IPS-NIHi11 (cell line): ENCODE data around the gene SOWAHA.
A peak's percentile ranks its signal among the peaks of the same experiment; 100 is the strongest.

Source experiments
- DNase-seq: peaks from one replicate; pipeline ENCODE4 v3.0.0; 2012; ENCODE audit warnings: mixed read lengths, low spot score

The SOWAHA gene

DNA sequence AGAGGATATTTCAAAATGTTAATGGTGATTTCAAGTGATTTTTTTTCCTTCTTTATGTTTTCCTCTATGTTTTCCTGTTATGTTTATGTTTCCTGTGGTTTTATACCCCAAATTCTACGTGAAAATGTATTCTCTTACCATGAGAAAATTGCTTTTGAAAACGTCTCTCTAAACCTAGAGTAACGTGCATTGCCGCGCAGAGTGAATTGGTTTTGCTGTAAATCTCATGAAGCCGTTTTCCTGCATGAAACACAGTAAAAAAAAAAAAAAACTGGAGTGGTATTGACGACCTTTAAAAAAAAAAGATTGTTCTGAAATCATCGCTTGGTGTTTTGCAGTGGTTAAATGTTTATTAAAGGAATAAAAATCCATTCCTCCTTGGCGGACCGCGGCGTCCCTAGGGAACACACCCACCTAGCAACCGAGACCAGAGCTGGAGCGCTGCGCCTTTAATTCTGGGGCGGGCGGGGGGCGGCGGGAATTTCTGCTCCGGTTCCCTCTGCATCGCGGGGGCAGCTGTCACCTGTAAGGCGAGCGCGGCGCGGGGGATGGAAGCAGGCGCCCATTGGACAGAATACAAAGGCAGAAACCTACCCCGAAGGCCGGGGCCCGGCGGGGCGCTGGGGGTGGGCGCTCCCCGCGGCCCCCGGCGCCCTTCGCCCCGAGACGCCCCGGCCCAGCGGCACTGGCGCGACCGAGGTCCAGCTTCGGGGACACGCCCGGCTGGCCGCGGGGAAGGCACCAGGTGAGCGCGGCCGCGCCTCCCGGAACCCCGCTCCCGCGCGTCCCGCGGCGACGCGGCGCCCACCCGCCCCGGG lies at the start of gene SOWAHA:
Gene SOWAHA (plus strand): TSS at position 522 of the 818 bp plus-strand sequence. CDS start 320 bp downstream, outside the sequence.
- DNase-seq = peak; percentile 75

DNA sequence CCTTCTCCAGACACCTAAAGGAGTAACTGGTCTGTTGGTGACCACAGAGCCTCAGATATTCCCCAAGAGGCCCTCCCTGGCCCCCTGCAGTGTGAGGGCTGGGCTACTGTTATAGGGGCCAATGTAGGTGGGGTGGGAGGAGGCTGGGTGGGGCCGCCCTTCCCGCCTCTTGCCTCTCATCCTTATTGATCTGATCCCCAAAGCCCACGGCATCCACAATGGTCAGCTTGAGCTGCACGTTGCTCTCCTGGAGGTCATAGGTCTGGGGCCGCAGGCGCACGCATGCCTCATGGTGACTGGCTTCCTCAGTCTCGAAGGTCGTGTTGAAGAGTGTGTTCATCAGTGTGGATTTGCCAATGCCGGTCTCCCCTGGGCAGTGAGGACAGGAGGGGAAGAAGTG lies 49.1 kb upstream of the SOWAHA start:
- DNase-seq = no peak

DNA sequence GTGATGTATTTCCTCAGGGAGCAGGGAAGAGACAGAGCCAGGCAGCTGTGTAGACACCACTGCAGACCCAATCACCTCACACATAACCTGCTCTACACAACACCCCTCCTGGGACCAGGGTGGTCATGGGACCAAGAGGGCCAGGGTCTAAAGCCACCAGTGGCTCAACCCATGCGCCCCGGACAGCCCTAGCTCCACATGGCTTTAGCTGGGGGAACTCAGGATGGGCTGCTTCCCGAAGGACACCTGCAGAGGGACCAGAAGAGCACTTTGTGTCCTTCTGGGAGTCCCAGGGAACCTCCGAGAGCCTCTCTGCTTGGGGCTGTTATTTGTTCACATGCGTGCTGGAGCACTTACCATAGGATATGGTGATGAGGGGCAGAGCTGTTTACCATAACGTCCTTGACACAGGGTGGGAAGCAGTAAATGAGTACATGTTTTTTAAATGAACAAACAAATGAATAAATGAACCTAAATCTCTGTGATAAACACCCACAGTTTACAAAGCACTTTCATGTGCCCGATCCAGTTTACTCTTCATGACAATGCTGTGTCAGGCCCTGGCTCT lies 48.3 kb upstream of the SOWAHA start:
- no peak for DNase-seq

DNA sequence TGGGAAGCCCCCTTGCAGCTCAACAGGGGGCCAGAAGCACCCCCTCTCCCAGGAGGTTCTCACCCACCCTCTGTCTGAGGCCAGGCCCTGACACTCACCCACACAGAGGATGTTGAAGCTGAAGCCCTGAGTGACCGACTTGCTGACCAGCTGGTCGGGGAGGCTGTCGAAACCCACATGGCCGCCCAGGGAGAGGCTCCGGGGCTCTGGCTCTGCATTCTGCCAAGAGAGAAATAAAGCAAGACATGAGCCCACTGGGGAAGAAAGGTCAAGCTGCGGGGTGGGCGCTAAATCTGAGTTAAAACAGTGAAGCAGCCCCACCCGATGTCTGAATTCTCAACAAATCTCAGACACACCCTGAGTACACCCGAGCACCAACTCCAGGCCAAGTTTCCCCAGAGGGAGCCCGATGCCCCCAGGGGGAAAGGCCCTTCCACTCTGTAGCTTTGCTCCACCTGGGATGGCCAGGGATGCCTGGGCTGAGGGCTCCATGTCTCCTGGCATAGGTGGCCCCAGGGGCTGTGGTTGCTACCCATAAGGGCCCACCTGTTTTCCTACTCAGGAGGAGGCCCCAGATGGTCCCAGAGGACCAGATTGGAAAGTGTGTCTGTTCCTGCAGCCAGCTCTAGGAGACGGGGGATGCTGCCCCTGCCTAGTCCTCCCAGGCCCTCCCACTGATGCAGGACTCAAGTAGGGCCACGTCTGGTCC lies 47.6 kb upstream of the SOWAHA start:
- no peak for DNase-seq

DNA sequence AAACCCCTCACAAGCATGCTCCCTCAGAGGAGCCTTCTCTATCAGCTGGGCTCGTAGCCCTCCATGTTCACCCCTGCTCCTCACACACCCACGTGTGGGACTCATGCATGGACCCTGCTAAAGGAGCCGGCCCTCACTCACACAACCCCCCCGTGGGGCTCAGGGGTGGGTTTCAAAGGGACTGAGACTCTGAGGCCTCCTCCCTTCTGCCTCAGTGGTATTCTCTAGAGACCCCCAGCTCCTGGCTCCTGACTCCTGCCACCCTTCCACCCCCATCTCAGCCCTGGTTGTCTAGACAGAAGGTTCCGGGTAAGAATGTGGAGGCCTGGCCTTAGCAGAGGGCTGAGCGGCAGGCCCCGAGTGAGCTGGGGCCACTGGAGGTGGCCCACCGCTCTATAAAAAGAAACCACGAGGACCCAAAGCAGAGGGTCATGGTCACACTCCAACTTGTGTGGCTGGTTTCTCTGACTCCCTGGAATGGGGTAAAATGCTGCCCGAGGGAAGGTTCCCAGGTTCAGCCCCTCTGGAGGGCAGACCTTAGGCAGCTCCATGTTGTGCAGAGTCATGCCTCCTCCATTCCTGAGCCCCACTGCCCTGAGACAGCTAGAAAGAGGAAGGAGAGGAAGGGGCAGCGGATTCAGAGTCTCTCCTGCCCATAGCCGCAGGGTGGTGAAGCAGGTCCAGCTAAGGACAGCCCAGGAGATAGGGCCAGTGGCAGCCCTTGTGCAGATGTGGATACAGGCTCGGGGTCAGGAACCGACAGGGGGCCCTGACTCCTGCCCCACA lies 46.9 kb upstream of the SOWAHA start:
- no peak for DNase-seq

DNA sequence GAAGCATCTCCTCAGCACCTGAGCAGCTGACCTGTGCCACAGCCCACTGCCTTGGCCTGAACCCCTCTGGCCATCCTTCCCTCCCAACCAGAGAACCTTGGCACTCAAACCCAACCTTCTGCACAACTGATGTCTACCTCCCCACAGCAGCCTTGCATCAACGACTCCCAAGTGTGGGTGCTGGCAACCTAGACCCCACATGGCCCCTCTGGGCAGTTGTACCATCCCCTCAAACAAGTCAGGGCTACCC lies 46.4 kb upstream of the SOWAHA start:
- no peak for DNase-seq

DNA sequence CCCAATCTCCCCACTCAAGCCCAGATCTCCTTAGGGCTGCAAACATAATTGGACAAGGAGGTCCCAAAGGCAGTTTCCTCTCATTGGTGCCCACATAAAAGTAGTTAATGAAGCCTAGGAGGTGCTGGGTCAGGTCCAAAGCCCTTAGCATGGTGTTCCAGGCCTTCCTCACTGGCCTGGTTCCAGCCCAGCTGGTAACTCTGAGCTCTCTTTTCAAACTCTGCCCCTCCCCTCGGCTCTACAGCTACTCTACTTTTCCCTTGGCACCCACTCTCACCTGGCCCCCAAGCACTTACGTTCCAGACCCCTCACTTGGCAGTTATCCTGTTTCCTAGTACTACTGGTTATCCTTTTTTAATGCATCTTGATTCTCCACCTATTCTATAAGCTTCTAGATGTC lies 46.0 kb upstream of the SOWAHA start:
- DNase-seq = no peak

DNA sequence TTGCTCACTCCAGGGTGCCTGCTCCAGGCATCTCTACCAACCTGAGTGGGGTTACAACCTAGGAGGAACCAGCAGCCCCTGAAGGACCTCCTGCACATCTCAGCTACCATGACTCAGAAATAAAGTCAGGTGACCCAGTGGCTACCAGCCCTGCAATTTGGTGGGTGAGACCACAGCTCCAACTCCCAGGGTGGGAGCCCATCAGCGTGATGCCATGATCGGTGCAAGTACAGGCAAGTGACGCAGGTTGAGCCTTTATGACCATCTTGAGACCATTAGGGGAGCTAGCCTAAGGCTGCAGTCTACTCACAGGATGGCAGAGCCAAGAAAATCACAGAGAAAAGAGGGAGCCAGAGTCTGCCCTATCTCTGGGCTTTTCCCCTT lies 44.6 kb upstream of the SOWAHA start:
- DNase-seq = no peak

DNA sequence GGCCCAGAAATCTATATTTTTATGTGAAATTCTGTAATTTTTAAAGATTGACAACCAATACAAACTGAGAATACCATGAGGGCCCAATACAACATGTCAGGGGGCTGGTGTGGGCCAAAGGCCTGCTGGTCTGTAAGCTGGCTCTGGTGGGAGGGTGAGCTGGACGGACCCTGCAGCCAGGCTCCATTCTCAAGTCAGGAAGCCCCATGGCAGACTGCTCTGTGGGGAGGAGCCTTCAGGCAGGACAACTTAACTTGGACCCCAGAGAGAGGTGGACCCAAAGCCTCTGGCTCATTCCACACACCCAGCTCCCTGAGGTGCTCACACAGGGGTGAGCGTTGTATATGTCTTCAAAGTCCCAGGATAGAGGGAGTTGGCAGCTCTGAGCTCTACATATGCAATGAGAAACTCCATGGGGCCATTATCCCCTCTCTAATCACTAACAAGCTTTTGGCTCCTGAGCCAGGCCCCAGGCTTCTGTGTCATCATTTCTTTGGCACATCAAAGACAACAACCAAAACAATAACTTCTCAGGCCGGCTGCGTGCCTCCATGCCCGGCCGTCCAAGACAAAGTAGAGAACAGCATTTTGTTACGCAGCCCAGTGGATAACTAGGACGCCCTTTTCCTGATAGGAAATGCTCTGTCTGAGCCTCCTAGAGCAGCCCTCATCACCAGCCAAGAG lies 42.5 kb upstream of the SOWAHA start:
- DNase-seq = no peak

DNA sequence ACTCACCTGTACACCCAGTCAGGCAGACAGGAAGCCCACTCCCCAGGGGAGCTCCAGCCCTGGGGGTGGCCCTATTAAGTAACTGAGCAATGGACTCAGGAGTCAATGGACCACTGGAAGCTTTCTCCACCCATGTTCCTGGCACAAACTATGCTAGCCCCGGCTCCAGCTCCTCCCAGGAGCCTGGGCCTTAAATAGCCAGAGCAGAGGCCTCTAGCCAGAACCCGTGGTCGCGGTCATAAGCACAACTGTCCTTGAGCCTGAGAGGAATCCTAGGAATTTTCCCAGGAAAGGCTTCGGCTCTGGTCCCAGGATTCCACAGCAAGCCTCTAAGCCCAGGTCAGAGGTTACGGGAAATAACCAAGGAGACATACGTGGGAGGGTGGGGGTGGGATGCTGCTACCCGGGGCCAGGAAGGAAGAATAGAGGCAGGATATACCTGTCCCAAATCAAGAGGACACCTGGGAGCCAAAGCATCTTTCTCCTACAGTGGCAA lies 41.6 kb upstream of the SOWAHA start:
- peak; percentile 60 for DNase-seq

DNA sequence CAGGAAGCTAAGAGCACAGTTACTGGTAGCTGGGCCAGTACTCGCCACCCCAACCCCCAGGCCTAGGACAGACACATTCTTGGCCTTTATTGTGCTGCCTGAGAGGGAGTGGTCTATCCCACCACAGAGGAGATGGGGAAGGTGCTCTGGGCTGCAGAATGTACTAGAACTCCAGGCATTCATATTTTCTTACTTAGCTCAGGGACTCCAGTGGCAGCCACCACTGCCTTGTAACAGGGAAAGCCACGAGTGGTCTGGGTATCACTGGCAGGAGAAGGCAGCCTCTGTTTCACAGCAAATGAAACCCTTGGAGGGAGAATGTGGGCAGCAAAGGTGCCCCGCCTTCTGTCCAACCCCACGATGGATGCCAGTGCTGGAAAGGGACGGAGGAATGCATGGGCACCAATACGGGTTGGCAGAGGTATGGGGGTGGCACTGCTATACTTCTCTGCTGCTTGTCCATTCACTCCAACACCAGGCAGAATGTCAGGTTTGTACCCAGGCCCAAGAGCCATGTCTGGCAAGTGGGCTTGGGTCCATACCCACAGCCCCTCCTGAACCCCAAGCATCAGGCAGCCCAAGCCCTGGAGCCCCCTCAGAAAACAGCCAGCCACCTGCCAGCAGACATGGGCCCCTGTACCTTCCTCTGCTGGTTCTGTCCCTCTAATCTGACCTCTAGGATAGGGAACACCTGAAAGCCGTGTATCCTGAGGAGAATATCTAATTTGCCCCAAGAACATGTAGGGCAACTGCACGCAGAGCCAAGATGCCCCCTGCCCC lies 40.6 kb upstream of the SOWAHA start:
- no peak for DNase-seq

DNA sequence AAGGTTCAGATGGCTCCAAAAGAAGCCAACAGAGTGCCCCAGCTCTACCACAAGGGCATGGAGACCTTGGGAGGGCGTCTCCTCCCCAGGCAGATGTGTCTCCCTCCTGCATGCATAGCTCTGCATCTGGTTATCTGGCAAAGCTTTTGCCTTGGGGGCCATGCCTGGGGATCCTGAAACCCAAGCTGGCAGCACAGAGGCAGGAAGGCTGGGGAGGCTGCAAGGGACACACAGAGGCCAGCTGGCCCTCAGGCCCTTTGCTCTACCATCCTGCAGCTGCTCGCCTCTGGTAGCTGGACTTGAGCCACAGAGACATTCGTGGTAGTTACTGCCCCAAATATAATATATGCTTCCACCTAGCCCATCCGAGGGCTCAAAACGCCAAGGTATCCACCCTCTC lies 40.0 kb upstream of the SOWAHA start:
- no peak for DNase-seq

DNA sequence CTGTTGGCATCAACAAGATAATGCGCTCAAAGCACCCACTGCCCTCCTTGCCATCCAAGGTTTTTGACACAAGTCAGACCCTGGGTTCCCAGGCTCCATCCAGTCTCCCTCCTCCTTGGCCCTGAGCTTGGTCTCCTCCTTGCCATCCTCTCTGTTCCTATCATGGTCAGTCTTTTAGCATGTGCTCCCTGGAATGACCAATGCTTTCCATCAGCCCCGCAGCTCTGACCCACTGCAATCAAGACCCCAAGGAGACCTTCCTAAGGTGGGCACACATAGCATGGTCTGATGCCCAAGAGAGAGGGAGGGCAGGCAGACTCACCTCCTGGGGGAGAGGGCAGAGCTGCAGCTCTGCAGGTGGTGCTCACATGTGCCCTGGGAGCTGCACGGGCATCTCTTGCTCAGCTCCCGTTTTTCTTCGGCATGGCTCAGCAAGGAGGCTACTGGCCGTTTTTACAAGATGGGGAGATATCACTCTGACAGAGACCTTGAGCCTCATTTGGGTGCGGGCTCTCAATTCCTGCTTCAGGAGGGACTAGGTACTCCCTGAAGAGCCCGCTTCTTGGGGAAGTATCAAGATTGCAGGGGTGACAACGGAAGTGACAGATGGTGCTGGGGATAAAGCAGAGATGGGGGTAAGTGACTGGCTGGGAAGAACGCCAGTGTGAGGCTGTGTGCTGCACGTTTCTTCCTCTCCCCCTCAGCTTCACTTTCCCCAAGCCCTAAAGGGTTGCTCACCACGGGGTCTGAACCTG lies 39.3 kb upstream of the SOWAHA start:
- DNase-seq = no peak

DNA sequence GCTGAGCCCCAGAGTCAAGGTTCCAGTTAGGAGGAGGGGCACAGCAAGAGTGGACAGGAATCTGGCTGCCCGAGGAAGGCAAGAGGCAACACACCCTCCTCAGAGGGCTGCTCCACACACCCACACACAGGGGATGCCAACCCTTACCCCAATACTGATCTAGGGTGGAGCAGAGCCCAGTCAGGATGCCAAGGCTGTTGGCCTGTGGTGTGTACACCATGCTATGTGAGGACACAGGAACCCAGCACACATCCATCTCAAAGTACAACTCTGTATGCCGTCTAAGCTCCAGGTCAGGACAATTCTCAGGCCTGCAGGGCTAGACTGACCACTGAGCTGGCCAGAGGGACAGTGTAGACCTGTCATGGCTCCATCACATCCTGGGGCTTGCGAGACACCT lies 38.7 kb upstream of the SOWAHA start:
- DNase-seq = no peak

DNA sequence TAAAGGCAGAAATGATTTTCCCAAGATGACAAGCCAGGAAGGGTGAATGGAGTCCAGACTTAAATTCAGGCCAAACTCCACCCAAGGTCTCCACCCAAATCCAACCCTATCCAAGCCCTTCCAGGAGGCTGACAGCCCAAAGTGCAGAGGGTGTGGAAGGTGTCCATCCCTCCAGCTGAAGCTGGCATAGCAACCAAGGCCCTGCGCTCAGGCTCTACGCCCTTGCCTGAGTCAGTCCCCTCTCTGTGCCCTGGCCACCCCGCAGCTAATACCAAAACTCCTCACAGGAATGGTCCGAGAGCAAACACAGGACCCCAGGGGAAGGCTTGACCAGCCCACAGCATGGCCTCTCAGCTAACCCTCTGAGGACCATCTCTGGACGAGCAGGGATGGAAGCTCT lies 38.2 kb upstream of the SOWAHA start:
- DNase-seq = no peak

DNA sequence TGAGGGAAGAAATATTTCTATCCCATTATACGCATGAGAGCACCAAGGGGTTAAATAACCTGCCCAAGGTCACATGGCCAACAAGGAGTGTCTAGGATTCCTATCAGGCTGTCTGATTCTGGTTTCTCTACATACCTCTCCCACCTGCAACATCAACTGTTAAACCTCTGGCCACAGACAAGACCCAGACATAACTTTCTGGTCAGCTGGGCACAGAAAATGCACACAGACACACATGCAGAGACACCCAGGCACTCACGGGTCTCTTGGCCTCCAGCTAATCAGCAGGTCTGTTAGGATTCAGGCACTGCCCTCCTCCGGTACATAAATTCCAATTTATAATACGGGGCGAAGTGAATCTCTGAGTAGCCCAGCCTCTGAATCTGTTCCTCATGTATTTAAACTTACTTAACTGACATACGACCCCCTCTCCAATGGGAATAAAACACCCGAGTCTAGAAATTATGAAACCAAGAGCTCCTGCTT lies 37.6 kb upstream of the SOWAHA start:
- DNase-seq = peak; percentile 38

DNA sequence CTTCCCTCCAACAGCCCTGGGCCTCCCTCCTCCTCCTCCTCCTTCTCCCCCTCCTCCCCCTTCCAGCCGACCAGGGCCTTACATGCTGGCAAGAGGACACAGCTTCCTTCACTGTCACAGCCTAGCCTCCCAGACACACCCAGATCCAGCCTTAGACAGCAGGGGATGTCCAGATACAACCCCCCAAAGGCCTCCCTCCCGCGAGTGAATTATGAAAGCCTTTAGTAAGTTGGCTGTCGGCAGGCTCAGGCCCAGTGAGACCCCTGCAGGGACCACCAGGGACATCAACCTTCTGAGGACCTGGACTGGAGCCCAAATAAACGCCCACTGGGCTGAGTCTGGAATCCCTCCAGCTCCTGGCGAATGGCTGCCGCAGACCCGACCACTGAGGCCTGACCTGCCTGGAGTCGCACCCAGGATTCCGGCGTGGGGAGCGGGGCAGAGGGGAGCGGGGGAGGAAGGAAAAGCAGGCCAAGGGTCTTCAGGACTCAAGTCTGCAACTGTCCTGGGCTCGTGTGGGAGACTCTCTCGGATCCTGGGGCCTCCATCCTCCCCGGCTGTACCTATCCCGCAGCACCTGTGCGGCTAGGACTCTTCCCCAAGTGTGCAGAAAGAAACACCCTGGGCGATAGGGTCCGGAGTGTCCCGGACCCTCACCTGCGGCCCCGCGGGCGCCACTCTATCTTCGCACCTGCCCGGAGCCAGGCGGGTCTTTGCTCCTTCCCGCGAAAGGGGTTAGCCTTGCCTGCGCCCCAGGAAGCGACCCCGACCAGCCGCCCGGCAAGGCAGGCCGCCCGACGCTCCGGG lies 36.8 kb upstream of the SOWAHA start:
- peak; percentile 55 for DNase-seq

DNA sequence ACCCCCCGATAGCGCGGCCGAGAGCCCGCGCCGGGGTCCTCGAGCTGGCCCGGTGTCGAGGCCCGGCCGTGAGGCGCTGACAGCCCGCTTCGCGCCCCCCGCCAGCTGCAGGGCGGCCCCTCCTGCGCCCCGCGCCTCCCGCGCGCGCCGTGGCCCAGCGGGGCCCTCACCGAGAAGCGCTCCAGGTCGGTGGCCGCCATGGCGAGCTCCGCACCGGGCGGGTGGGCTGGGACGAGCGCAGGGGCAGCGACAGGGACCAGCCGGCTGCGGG lies 36.2 kb upstream of the SOWAHA start:
- DNase-seq = no peak

DNA sequence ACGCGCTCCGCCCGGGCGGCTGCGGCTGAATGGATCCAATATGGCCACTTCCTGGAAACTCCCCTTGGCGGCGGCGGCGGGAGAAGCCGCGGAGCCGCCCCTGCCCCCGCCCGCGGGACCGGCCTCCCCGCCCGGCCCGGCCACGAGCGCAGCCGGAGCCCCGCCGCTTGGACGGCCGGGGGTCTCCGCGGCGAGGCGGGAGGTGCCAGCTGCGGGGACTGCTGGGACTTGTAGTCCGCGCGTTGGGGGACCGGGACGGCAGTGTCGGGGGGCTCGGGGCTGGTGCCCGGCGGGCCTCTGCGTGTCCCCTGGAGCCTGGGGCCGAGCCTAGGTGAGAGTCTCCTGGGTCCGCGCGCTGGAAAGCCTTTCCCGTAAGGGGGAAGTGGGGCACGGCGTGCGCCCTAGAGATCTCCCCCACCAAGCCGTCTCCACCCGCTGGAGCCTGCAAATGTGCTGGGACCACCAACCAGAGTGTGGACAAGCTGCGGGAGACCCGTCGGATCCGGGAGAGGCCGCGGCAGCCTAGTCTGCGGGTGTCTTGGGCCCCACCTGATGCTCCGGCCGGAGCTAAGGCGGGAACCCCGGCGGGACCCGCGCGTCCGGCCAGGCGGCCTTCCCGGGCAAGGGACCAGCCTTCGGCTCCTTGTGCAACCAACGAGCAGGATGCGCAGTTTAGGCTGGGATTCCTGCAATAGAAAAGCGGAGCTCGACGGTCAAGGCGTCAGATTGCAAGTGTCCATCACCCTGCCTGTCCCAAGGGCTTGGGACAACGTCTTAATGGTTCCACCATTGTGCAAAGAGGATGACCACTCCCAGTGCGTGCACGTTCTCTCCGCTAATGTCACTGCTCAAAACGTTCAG lies 35.7 kb upstream of the SOWAHA start, which contains the start of gene SEPTIN8:
Gene SEPTIN8 (minus strand): TSS at position 31 of the 861 bp plus-strand sequence. CDS start 102 bp downstream, outside the sequence.
- peak; percentile 82 for DNase-seq
